ENCODE results near the gene DPF3. TPM values are rescaled to one million over a fixed set of nuclear protein-coding genes. Genes with fewer than 3 reads are reported as not detected.
"Not testable (repeated sequence)": the region's sequence is repeated elsewhere in the genome, so short reads cannot be mapped to it uniquely, and the experiment has no call there.

DPF3 gene
- total RNA-seq, 2 experiments from 2014 or later, result 0.48 to 1.2 TPM

GRCh38 chr14:72884386-72884785 lies 9.5 kb downstream of the DPF3 start:
- ChIA-PET CTCF (no interaction called here), POLR2A (no interaction called here)

DNA sequence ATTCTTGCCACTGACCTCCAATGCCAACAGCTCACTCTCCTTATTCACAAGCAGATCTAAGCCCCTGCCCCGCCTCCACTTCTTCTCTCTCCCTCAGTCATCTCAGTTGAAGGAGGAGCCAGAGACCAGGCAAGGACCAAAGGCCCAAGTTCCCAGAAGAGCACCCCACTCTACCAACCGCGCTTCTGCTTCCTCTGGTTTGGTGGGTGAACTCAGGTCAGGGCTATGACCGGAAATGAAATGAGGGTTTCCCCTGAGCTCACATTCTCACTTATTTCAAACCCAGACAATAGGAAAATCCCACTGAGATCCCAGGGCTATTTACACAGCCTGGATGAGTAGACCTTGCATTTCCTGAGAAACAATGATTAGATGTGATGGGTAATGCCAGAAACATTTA lies 9.9 kb downstream of the DPF3 start:
- CTCF ChIA-PET, result no interaction called here
- POLR2A ChIA-PET, result no interaction called here

GRCh38 chr14:72883109-72883508 lies 10.8 kb downstream of the DPF3 start:
- POLR2A ChIA-PET, result no interaction called here

DNA sequence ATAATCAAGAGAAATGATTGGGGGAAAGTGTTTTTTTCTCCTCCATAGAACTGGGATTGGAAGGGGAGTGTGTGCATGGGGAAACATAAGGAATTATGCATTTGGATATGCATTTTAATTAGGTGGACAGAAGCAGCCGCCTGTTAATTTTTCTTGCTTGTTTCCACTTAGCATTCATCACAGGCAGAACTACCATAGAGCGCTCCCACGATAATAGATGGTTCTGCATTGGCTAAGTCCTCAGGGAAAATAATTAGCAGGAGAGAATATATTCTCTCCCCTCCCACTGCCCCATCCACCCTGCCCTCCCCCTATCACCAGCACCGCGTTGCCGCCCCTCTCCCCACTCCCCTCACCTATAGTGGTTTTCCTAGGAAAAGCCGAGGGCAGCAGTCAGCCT lies 11.4 kb downstream of the DPF3 start:
- CTCF ChIA-PET, result no interaction called here

More at GRCh38 chr14:72883109-72883508, 10.8 kb downstream of the DPF3 start:
- CTCF ChIA-PET, result no interaction called here

GRCh38 chr14:72882047-72882446 lies 11.9 kb downstream of the DPF3 start:
- POLR2A ChIA-PET, result no interaction called here
- CTCF ChIA-PET, result no interaction called here

More for the DNA sequence above, 11.4 kb downstream of the DPF3 start:
- POLR2A ChIA-PET, result no interaction called here

GRCh38 chr14:72881543-72881942 lies 12.4 kb downstream of the DPF3 start:
- POLR2A ChIA-PET, result no interaction called here
- CTCF ChIA-PET, result no interaction called here

DNA sequence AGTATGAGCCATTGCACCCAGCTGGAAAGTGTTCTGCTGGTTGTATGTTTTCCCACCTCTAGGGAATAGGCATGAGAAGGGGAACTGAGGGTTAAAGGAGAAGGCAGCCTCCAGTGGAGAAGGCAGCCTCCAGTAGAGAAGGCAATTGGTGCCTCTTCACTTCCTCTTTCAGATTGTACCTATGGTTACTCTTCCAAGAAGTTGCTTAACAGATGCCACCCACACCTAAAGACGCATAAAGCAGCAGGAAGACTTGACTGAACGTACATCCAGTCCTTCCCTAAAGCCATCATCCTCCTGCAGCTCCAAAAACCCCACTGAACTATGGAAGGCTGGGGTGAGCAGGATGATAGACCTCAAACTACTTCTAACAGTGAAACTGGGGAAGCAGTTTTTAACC lies 13.1 kb downstream of the DPF3 start:
- CTCF ChIA-PET, result no interaction called here
- POLR2A ChIA-PET, result no interaction called here

- ChIA-PET POLR2A (no interaction called here), CTCF (no interaction called here)
Measured at GRCh38 chr14:72880164-72880563, 13.7 kb downstream of the DPF3 start.

- POLR2A ChIA-PET, result no interaction called here
- CTCF ChIA-PET, result no interaction called here
Measured at GRCh38 chr14:72879431-72879830, 14.5 kb downstream of the DPF3 start.

- CTCF ChIA-PET, result no interaction called here
- POLR2A ChIA-PET, result no interaction called here
Measured at GRCh38 chr14:72878746-72879145, 15.2 kb downstream of the DPF3 start.

DNA sequence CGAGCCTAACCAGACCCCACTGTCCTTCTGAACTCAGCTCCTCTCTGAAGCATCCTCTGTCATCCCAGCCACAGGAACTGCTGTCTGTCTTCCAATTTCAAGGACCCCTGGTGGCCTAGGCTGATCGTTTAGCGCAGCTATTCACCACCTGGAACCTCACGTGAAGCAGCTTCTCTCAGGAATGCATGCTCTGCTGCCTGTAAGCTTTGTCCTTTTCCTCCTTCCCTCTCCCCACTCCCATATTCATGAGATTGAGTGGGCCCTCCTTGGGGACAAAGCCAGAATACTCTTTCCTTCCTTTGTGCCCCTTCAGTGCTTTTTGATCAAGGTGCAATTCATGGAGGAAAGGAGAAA lies 17.2 kb downstream of the DPF3 start:
- ChIA-PET CTCF (no interaction called here), POLR2A (no interaction called here)

- ChIA-PET CTCF (no interaction called here), POLR2A (no interaction called here)
Measured at GRCh38 chr14:72876005-72876709, 17.7 kb downstream of the DPF3 start.

GRCh38 chr14:72870878-72871277 lies 23.0 kb downstream of the DPF3 start:
- POLR2A ChIA-PET, CTCF ChIA-PET: not testable (repeated sequence)

GRCh38 chr14:72869407-72870329 lies 24.2 kb downstream of the DPF3 start:
- POLR2A ChIA-PET, result no interaction called here
- CTCF ChIA-PET, result no interaction called here

- ChIA-PET POLR2A (no interaction called here), CTCF (no interaction called here)
Measured at GRCh38 chr14:72868500-72868899, 25.4 kb downstream of the DPF3 start.

DNA sequence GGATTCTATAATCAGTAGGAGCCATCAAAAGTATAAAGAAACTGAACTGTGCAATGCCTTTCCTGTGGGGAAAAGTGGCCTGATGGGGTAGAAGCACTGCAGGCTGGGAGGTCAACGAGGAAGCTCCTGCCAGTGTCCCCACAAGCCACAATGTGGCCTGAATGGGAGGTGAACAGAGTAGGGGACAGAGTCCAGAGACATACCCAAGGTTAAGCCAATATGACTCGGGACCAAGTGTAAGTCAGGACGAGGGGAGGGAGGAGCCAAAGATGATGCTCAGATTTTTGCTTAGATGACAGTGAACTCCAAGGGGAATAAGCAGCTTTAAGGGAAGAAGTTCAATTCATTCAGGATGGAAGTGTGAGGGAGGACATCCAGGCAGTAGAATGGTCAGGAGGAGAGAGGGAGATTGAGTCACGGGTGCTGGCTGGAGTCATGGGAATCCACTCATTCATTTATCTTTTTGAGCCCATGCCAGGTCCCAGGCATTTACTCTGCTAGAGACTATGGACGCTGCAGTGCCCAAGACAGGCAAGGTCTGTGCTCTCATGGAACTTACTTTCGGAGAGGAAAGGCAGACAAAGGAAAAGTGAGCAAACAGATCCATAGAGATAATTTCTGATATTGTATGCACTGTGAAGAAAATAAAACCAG lies 29.1 kb downstream of the DPF3 start:
- POLR2A ChIA-PET, result no interaction called here
- CTCF ChIA-PET, result no interaction called here

- CTCF ChIA-PET, result interaction anchor here (0.6 kb wide), 1 partner anchor 329 kb away, joined by 3 read pairs; no protein-coding TSS in a partner anchor
- POLR2A ChIA-PET, result no interaction called here
Measured at GRCh38 chr14:72863216-72864006, 30.5 kb downstream of the DPF3 start.

- ChIA-PET POLR2A (no interaction called here), CTCF (no interaction called here)
Measured at GRCh38 chr14:72856530-72857266, 37.2 kb downstream of the DPF3 start.

DNA sequence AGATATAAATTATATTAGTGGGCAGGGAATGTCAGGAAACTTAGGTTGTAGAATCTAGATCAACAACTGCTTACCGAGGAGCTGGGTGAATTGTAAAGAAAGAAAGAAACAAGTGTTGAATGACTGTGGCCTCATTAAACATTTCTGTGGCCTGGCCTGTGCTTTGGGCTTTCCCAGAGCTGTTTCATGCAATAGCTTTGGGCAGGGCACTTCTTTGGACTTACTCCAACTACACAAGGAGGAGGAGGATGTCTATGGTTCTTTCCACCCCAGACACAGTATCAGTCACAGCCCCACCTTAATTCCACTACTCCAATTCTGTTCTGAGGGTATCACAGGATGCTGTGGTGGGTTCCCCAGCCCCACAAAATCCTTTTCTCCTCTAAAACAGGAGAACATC lies 38.0 kb downstream of the DPF3 start:
- CTCF ChIA-PET, result no interaction called here

GRCh38 chr14:72852194-72852593 lies 41.7 kb downstream of the DPF3 start:
- ChIA-PET POLR2A (no interaction called here), CTCF (no interaction called here)

More for the DNA sequence above, 38.0 kb downstream of the DPF3 start:
- POLR2A ChIA-PET, result no interaction called here

Data from activated CD8-positive, alpha-beta memory T cell treated with anti-CD3 and anti-CD28 coated beads for 36 hours (primary cell).